ENCODE results near the gene EBF4. TPM values are rescaled to one million over a fixed set of nuclear protein-coding genes. Genes with fewer than 3 reads are reported as not detected.
"Not testable (repeated sequence)": the region's sequence is repeated elsewhere in the genome, so short reads cannot be mapped to it uniquely, and the experiment has no call there.

EBF4 gene
- total RNA-seq, 2 donors from 2014 or later: 14.8 to 31.4 TPM

DNA sequence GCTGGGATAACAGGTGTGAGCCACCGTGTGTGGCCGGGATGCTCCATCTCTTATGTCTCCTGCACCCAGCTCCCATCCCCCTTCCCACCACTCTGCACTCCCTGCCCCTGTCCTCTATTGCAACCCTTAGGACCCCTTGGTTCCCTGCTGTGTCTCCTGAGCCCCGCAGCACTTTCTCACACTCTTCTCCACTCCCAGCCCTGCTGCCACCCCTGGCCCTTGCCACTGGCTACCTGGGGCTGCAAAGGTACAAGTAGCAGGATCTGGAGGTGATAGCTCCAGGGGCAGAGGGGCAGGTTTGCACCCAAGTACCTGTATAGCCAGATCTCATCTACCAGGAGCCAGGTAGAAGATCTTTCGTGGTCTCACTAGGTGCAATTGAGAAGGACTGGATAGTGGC, 114.4 kb downstream of the EBF4 start:
- DNase-seq (ENCODE audit: low spot score) (no peak), ATAC-seq (peak in 1 of 2 donors; percentile 43)
- Mint-ChIP-seq H3K27ac (no peak overlapping the region), H3K9me3 (no peaks in the 10 kb centered on the region), H3K27me3 (peaks cover 39 to 49% of the 10 kb centered on the region in 2 donors), H3K4me1 (ENCODE audit: low read depth in 2 of 2) (peaks cover 6 to 18% of the 10 kb centered on the region in 2 donors), H3K4me3 (no peak overlapping the region), H3K36me3 (peaks cover 11% of the 10 kb centered on the region)

DNA sequence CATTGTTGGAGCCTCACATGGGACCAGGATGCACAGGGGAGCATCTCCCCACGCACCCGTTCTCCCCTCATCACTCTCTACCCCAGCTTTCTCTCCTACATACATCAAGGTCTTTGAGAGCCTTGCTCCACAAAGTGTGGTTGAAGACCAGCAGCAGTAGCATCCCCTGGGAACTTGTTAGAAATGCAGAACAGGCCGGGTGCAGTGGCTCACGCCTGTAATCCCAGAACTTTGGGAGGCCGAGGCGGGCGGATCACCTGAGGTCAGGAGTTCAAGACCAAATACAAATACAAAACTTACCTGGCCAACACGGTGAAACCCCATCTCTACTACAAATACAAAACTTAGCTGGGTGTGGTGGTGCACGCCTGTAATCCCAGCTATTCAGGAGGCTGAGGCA, 115.3 kb downstream of the EBF4 start:
- peaks cover 14% of the 10 kb centered on the region for H3K36me3 Mint-ChIP-seq
- H3K4me1 Mint-ChIP-seq (ENCODE audit: low read depth in 2 of 2): peaks cover 0 to 12% of the 10 kb centered on the region in 2 donors
- not testable (repeated sequence) for H3K27ac Mint-ChIP-seq; DNase-seq (ENCODE audit: low spot score); H3K4me3 Mint-ChIP-seq; ATAC-seq; H3K9me3 Mint-ChIP-seq
- H3K27me3 Mint-ChIP-seq: peaks cover 40 to 47% of the 10 kb centered on the region in 2 donors

DNA sequence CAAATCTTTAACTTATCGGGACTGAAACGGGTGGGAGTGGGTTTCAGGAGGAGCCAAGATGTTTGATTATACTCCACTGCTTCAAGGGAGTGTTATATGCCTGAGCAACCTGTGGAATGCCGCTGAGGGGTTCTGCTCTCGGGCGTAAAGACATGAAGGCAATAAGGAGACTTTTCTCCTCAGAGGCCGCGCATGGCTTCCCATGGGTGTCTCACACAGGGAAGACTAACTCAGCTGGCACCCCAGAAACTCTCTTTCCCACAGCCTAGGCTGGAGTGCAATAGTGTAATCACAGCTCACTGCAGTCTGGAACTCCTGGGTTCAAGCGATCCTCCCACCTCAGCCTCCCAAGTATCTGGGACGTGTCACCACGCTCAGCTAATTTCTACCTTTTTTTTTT, 117.1 kb downstream of the EBF4 start:
- peaks cover 3% of the 10 kb centered on the region for H3K9me3 Mint-ChIP-seq
- H3K4me3 Mint-ChIP-seq: no peak overlapping the region
- no peak for ATAC-seq
- DNase-seq (ENCODE audit: low spot score): no peak
- peaks cover 14% of the 10 kb centered on the region for H3K36me3 Mint-ChIP-seq
- peaks cover 39 to 42% of the 10 kb centered on the region in 2 donors for H3K27me3 Mint-ChIP-seq
- H3K27ac Mint-ChIP-seq: no peak overlapping the region
- peaks cover 0 to 9% of the 10 kb centered on the region in 2 donors for H3K4me1 Mint-ChIP-seq (ENCODE audit: low read depth in 2 of 2)

Other genes with a start within 250 kb of the EBF4 start
- 100 to 1,000 TPM; 316 to 325 TPM for gene SNRPB, start 222.0 kb upstream of the EBF4 start, total RNA-seq
- 10 to 100 TPM in 1 of 2 donors, 1 to 10 TPM in 1; 6.8 to 21.1 TPM for gene ZNF343, start 183.9 kb upstream of the EBF4 start, total RNA-seq
- gene TMC2, start 156.2 kb upstream of the EBF4 start, total RNA-seq: not detected
- 100 to 1,000 TPM; 424 to 981 TPM for gene NOP56, start 40.1 kb upstream of the EBF4 start, total RNA-seq
- gene IDH3B, start 28.6 kb upstream of the EBF4 start, total RNA-seq: 100 to 1,000 TPM; 114 to 120 TPM
- gene CPXM1, start 107.8 kb downstream of the EBF4 start, total RNA-seq: 10 to 100 TPM; 47.8 to 53.5 TPM
- not detected for gene C20orf141, start 122.2 kb downstream of the EBF4 start, total RNA-seq
- not detected for gene TMEM239, start 123.6 kb downstream of the EBF4 start, total RNA-seq
- 10 to 100 TPM; 53.8 to 62.6 TPM for gene PCED1A, start 147.9 kb downstream of the EBF4 start, total RNA-seq
- 100 to 1,000 TPM in 1 of 2 donors, 10 to 100 TPM in 1; 88.0 to 101 TPM for gene VPS16, start 148.0 kb downstream of the EBF4 start, total RNA-seq
- 10 to 100 TPM; 50.4 to 76.0 TPM for gene PTPRA, start 180.7 kb downstream of the EBF4 start, total RNA-seq

All from natural killer cell treated with Interleukin-12 subunit alpha and Interleukin-12 subunit beta and Interleukin-15 and Interleukin-18, amount 100 ng/mL, for 72 hours (primary cell).